ENCODE measurements around the gene CAMTA1.

- no peak for TF ChIP-seq CTCF (IDR thresholded peaks at IDR 0.05; ENCODE audit: insufficient read depth, low read length, poor library complexity, severe bottlenecking)
- no peak for TF ChIP-seq EZH2phosphoT487 (conservative IDR thresholded peaks at IDR 0.05; ENCODE audit: low read length)
Measured at GRCh38 chr1:7707527-7707926, 922.3 kb downstream of the CAMTA1 start.

All from SU-DHL-6 (cell line).